ENCODE data around the gene SSC4D. TPM values are rescaled to one million over a fixed set of nuclear protein-coding genes. Genes with fewer than 3 reads are reported as not detected.

SSC4D gene
- total RNA-seq, 2 experiments from 2014 or later, result 0.44 TPM; not detected in 1

- TF ChIP-seq EZH2phosphoT487 (IDR thresholded peaks at IDR 0.05; ENCODE audit: borderline replicate concordance, low read depth, low read length), result no peak
- TF ChIP-seq CTCF (conservative IDR thresholded peaks at IDR 0.05; ENCODE audit: low read length), result no peak
- Histone ChIP-seq H3K4me2 (ENCODE audit: low read length) (peak overlapping the region; percentile 86; the same call in 1 of the 2 replicates), H3K79me2 (ENCODE audit: insufficient read depth, low read depth, low read length) (peaks cover 85% of the 10 kb centered on the region), H4K20me1 (ENCODE audit: insufficient read depth, low read length) (peaks cover 53% of the 10 kb centered on the region), H3K27ac (ENCODE audit: low read depth, low read length, poor library complexity, severe bottlenecking) (no peak overlapping the region), H3K9me2 (ENCODE audit: insufficient read depth, low read length) (no peaks in the 10 kb centered on the region), H3K36me3 (ENCODE audit: insufficient read depth, low read length) (peaks cover 79% of the 10 kb centered on the region), H3K9me3 (ENCODE audit: low read length) (peaks cover 8% of the 10 kb centered on the region; the same call in 1 of the 2 replicates), H2AFZ (ENCODE audit: low read length) (no peak overlapping the region), H3K4me3 (ENCODE audit: low read depth, low read length, poor library complexity, severe bottlenecking) (peak overlapping the region; percentile 96), H3K4me1 (ENCODE audit: insufficient read depth, low read length, poor library complexity, severe bottlenecking) (peaks cover 25% of the 10 kb centered on the region)
- intact Hi-C loops (cut with micrococcal nuclease; ENCODE audit: unreplicated experiment), result loop anchor here (5.0 kb wide), 1 partner anchor 308 kb away; the partner anchor contains the start of genes MDH2 and STYXL1
- no TSS peak for BruUV-seq (replicated peaks)
- ChIA-PET POLR2A (interaction anchor here (0.6 to 1.1 kb wide), 3 partner anchors 22 to 156 kb away, joined by 3 to 4 read pairs (median 4); no protein-coding TSS in a partner anchor), CTCF (ENCODE audit: unreplicated experiment) (no interaction called here)
- DNase-seq (ENCODE audit: low spot score), result no peak
Measured at GRCh38 chr7:76354981-76355730, 54.3 kb downstream of the SSC4D start.

GRCh38 chr7:76354516-76354915, 55.0 kb downstream of the SSC4D start:
- peaks cover 8% of the 10 kb centered on the region; the same call in 1 of the 2 replicates for H3K9me3 ChIP-seq (ENCODE audit: low read length)
- H3K4me2 ChIP-seq (ENCODE audit: low read length), result no peak overlapping the region
- H3K4me1 ChIP-seq (ENCODE audit: insufficient read depth, low read length, poor library complexity, severe bottlenecking), result peaks cover 19% of the 10 kb centered on the region
- no TSS peak for BruUV-seq (replicated peaks)
- H3K27ac ChIP-seq (ENCODE audit: low read depth, low read length, poor library complexity, severe bottlenecking), result no peak overlapping the region
- DNase-seq (ENCODE audit: low spot score), result no peak
- TF ChIP-seq EZH2phosphoT487 (IDR thresholded peaks at IDR 0.05; ENCODE audit: borderline replicate concordance, low read depth, low read length) (no peak), CTCF (conservative IDR thresholded peaks at IDR 0.05; ENCODE audit: low read length) (no peak)
- H3K79me2 ChIP-seq (ENCODE audit: insufficient read depth, low read depth, low read length), result peaks cover 91% of the 10 kb centered on the region
- no peak overlapping the region for H2AFZ ChIP-seq (ENCODE audit: low read length)
- CTCF ChIA-PET (ENCODE audit: unreplicated experiment), result no interaction called here
- no peaks in the 10 kb centered on the region for H3K9me2 ChIP-seq (ENCODE audit: insufficient read depth, low read length)
- intact Hi-C loops (cut with micrococcal nuclease; ENCODE audit: unreplicated experiment), result no loop called here
- no peak overlapping the region for H3K4me3 ChIP-seq (ENCODE audit: low read depth, low read length, poor library complexity, severe bottlenecking)
- H3K36me3 ChIP-seq (ENCODE audit: insufficient read depth, low read length), result peaks cover 85% of the 10 kb centered on the region
- peaks cover 55% of the 10 kb centered on the region for H4K20me1 ChIP-seq (ENCODE audit: insufficient read depth, low read length)
- POLR2A ChIA-PET, result interaction anchor here (1.2 kb wide), 1 partner anchor 21 kb away, joined by 3 read pairs; no protein-coding TSS in a partner anchor

GRCh38 chr7:76353744-76354143, 55.8 kb downstream of the SSC4D start:
- H2AFZ ChIP-seq (ENCODE audit: low read length), result no peak overlapping the region
- peaks cover 93% of the 10 kb centered on the region for H3K36me3 ChIP-seq (ENCODE audit: insufficient read depth, low read length)
- peaks cover 99% of the 10 kb centered on the region for H3K79me2 ChIP-seq (ENCODE audit: insufficient read depth, low read depth, low read length)
- H3K4me2 ChIP-seq (ENCODE audit: low read length), result no peak overlapping the region
- ChIA-PET POLR2A (interaction anchor here (1.2 to 1.7 kb wide), 2 partner anchors 12 to 20 kb away, joined by 3 to 4 read pairs; no protein-coding TSS in a partner anchor), CTCF (ENCODE audit: unreplicated experiment) (no interaction called here)
- peaks cover 55% of the 10 kb centered on the region for H4K20me1 ChIP-seq (ENCODE audit: insufficient read depth, low read length)
- BruUV-seq (replicated peaks), result no TSS peak
- no peak for DNase-seq (ENCODE audit: low spot score)
- H3K27ac ChIP-seq (ENCODE audit: low read depth, low read length, poor library complexity, severe bottlenecking), result no peak overlapping the region
- peaks cover 8% of the 10 kb centered on the region; the same call in 1 of the 2 replicates for H3K9me3 ChIP-seq (ENCODE audit: low read length)
- TF ChIP-seq CTCF (conservative IDR thresholded peaks at IDR 0.05; ENCODE audit: low read length) (no peak), EZH2phosphoT487 (IDR thresholded peaks at IDR 0.05; ENCODE audit: borderline replicate concordance, low read depth, low read length) (no peak)
- intact Hi-C loops (cut with micrococcal nuclease; ENCODE audit: unreplicated experiment), result no loop called here
- H3K4me1 ChIP-seq (ENCODE audit: insufficient read depth, low read length, poor library complexity, severe bottlenecking), result peaks cover 18% of the 10 kb centered on the region
- no peaks in the 10 kb centered on the region for H3K9me2 ChIP-seq (ENCODE audit: insufficient read depth, low read length)
- no peak overlapping the region for H3K4me3 ChIP-seq (ENCODE audit: low read depth, low read length, poor library complexity, severe bottlenecking)
